GM12878 (cell line): ENCODE measurements around the gene MYO3B. TPM values are rescaled to one million over a fixed set of nuclear protein-coding genes. Genes with fewer than 3 reads are reported as not detected.

Experiments used
- ATAC-seq: fragments of 200-7000 bp; cut with Tn5 transposase; 3 replicates; pipeline ENCODE4 v1.9.1; 2020; ENCODE audit warnings: mild to moderate bottlenecking, moderate library complexity
- BruUV-seq: library from RNA; stranded (reverse); fragments of 400-500 nt; replicated peaks from 2 replicates; lab custom pipeline; 2021; lab: Mats Ljungman, UMichigan
- CTCF ChIA-PET: fragments of 300-600 bp; sonication (Branson Sonifier 250); formaldehyde crosslinking; extraction: SDS; loops from one replicate; lab custom pipeline; 2021; ENCODE audit warnings: inconsistent platforms; lab: Yijun Ruan, JAX
- POLR2A ChIA-PET: fragments of 350-600 bp; formaldehyde crosslinking; extraction: SDS; loops from one replicate; lab custom pipeline; 2021; ENCODE audit warnings: inconsistent platforms; lab: Charles Lee
- RAD21 ChIA-PET: fragments of 300-600 bp; sonication (Branson Sonifier 250); formaldehyde crosslinking; loops from one replicate; lab custom pipeline; 2023; ENCODE audit warnings: antibody characterized with exemption; ENCODE audit not compliant: unreplicated experiment; lab: Charles Lee
- SMC1A ChIA-PET: fragments of 300-600 bp; sonication (Branson Sonifier 250); formaldehyde crosslinking; loops from one replicate; lab custom pipeline; 2023; ENCODE audit not compliant: unreplicated experiment, uncharacterized antibody; lab: Charles Lee
- DNase-seq: peaks from one replicate; pipeline ENCODE4 v3.0.0-alpha.2; 2011; ENCODE audit warnings: low read depth, low spot score
- FAIRE-seq: peaks from 3 replicates; lab custom pipeline; 2011; peaks lifted over from hg19 to GRCh38; lab: Jason Lieb, UNC
- H2AFZ ChIP-seq: 2 replicates; pipeline ENCODE4 v1.6.0; 2011; ENCODE audit warnings: low read depth, low read length, control low read depth; ENCODE audit not compliant: control insufficient read depth
- H3K27ac ChIP-seq: 2 replicates; pipeline ENCODE4 v1.5.1; 2011; ENCODE audit warnings: control low read depth; ENCODE audit not compliant: control insufficient read depth, insufficient read depth
- H3K27me3 ChIP-seq, 2 experiments: replicated peaks in 1 of 2; 2 replicates each; pipeline versions ENCODE4 v1.6.0 to v1.6.1; 2011; ENCODE audit warnings: low read length in 1 of 2; ENCODE audit not compliant: control insufficient read depth in 2 of 2, insufficient read depth in 2 of 2
- H3K36me3 ChIP-seq, 2 experiments: 2 replicates each; pipeline ENCODE4 v1.5.1; 2011; ENCODE audit warnings: low read length in 1 of 2; ENCODE audit not compliant: control insufficient read depth in 2 of 2, insufficient read depth in 2 of 2
- H3K4me1 ChIP-seq: 2 replicates; pipeline ENCODE4 v1.6.1; 2011; ENCODE audit warnings: mild to moderate bottlenecking, low read length, moderate library complexity, mixed read lengths; ENCODE audit not compliant: control insufficient read depth, insufficient read depth
- H3K4me2 ChIP-seq: 2 replicates; pipeline ENCODE4 v1.6.0; 2011; ENCODE audit warnings: control low read depth; ENCODE audit not compliant: control insufficient read depth, insufficient read depth
- H3K4me3 ChIP-seq: fragments of 200-600 bp; sonication (generic); 2 replicates; pipeline ENCODE4 v1.5.1; 2016
- H3K79me2 ChIP-seq: 2 replicates; pipeline ENCODE4 v1.6.0; 2011; ENCODE audit warnings: low read length; ENCODE audit not compliant: control insufficient read depth, insufficient read depth
- H3K9ac ChIP-seq: 2 replicates; pipeline ENCODE4 v1.8.0; 2011; ENCODE audit warnings: low read length, control low read depth, mixed read lengths; ENCODE audit not compliant: control insufficient read depth, insufficient read depth
- H3K9me3 ChIP-seq: replicated peaks from 3 replicates; pipeline ENCODE4 v1.5.1; 2011; ENCODE audit warnings: mild to moderate bottlenecking, low read length; ENCODE audit not compliant: control insufficient read depth, insufficient read depth
- H4K20me1 ChIP-seq: 2 replicates; pipeline ENCODE4 v1.6.0; 2011; ENCODE audit not compliant: control insufficient read depth, insufficient read depth
- CHD2 ChIP-seq: IDR thresholded peaks from 2 replicates; pipeline ENCODE4 v1.6.1; 2011; ENCODE audit warnings: low read depth, low read length, improper control_type of control experiment, borderline replicate concordance
- DPF2 ChIP-seq: fragments of 450-650 bp; IDR thresholded peaks from 2 replicates; pipeline ENCODE4 v1.6.1; 2017; ENCODE audit warnings: mild to moderate bottlenecking
- HDAC6 ChIP-seq: fragments of 200-600 bp; sonication (generic); IDR thresholded peaks from one replicate; pipeline ENCODE4 v1.8.0; 2017; ENCODE audit warnings: antibody characterized with exemption; ENCODE audit not compliant: unreplicated experiment
- JUNB ChIP-seq: IDR thresholded peaks from 2 replicates; pipeline ENCODE4 v1.6.1; 2016; ENCODE audit warnings: antibody characterized with exemption, mild to moderate bottlenecking
- KLF5 ChIP-seq: fragments of 450-650 bp; IDR thresholded peaks from 2 replicates; pipeline ENCODE4 v1.6.1; 2014; ENCODE audit warnings: mild to moderate bottlenecking; ENCODE audit not compliant: partially characterized antibody
- MTA2 ChIP-seq: fragments of 450-650 bp; IDR thresholded peaks from 2 replicates; pipeline ENCODE4 v1.6.1; 2016; ENCODE audit warnings: low read depth, mild to moderate bottlenecking, moderate library complexity
- MYB ChIP-seq: fragments of 150-350 bp; IDR thresholded peaks from 2 replicates; pipeline ENCODE4 v1.6.1; 2014; ENCODE audit warnings: mild to moderate bottlenecking, low read depth, low read length, borderline replicate concordance
- NRF1 ChIP-seq: conservative IDR thresholded peaks from 2 replicates; pipeline ENCODE4 v1.6.1; 2011; ENCODE audit warnings: mild to moderate bottlenecking, low read depth, low read length, improper control_type of control experiment
- TARDBP ChIP-seq: IDR thresholded peaks from 2 replicates; pipeline ENCODE4 v1.6.1; 2016; ENCODE audit warnings: borderline replicate concordance
- TBL1XR1 ChIP-seq: IDR thresholded peaks from 2 replicates; pipeline ENCODE4 v1.6.1; 2012; ENCODE audit warnings: low read depth, low read length, improper control_type of control experiment
- ZNF274 ChIP-seq: IDR thresholded peaks from one replicate; pipeline ENCODE4 v1.8.0; 2011; ENCODE audit not compliant: insufficient read length, insufficient read depth
- WGBS: methylation state at CpG from one replicate; pipeline ENCODE4 v1.1.6; 2016; ENCODE audit warnings: low lambda C conversion rate; ENCODE audit not compliant: insufficient replicate concordance, insufficient coverage; ENCODE audit errors: missing lambda C conversion rate; 5-methylcytosine and 5-hydroxymethylcytosine counted together
- in situ Hi-C: fragments of 300-500 bp; cut with MboI; formaldehyde crosslinking; loops from 9 replicates; pipeline ENCODE4 v1.14.3; 2018; ENCODE audit warnings: mixed read lengths
- intact Hi-C: fragments of 100-400 bp; cut with micrococcal nuclease; formaldehyde crosslinking; loops from one replicate; pipeline ENCODE4 v1.14.2; 2022; ENCODE audit not compliant: unreplicated experiment
- polyA plus RNA-seq, 11 experiments: library from polyadenylated mRNA; depleted of rRNA in 4 of 11; unstranded in 6 of 11; stranded (reverse) in 5 of 11; fragments of >200 nt; fragmentation: Nextera tagmentation in 4 of 11; fragmentation: Illumina TruSeq in 1 of 11; extraction: Ambion mirVana in 4 of 11; extraction: Trizol in 1 of 11; gene quantifications; 1 replicate in 1 of 11; 2 replicates in 10 of 11; pipeline versions ENCODE4 v1.2.1 to v1.2.3, GENCODE V29; 2011 to 2016; ENCODE audit warnings: inconsistent platforms in 2 of 11, missing spikeins in 2 of 11, low read depth in 1 of 11
- total RNA-seq, 4 experiments: library from RNA; depleted of rRNA in 3 of 4; stranded (reverse); fragments of >200 nt in 3 of 4; fragmentation: Illumina TruSeq in 1 of 4; extraction: Trizol in 1 of 4; gene quantifications; 2 replicates each; pipeline versions ENCODE4 v1.2.1 to v1.2.3, GENCODE V29; 2013 to 2021

Gene MYO3B
- total and polyA plus RNA-seq, 10 of the 15 experiments (the other 5 are each of a cell fraction or from before 2014, with no cell fraction given), result 1.1 to 7.1 (median 2.1) TPM

DNA sequence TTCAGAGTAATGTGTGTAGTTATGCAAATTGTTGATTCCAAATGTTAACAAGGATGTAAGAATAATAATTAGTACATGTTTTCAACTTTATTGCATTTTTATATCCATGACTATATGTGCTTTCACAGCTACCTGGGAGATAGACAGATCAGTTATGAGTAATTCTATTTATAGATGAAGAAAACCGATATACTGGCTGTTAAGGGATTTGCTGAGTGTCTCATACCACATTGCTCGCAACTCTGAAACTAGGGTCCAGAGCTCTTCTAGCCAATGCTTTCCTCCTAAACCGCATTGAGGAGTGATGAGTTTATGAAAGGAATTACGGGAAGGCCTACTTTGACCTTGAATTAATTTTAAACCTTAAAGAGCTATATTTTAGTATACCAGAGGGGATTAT lies 202.3 kb downstream of the MYO3B start:
- no peaks in the 10 kb centered on the region for H4K20me1 ChIP-seq
- H3K4me3 ChIP-seq, result no peak overlapping the region
- ChIA-PET RAD21 (interaction anchor here (0.9 to 1.2 kb wide), 4 partner anchors 13 to 56 kb away, joined by 3 to 4 read pairs (median 3); no protein-coding TSS in a partner anchor), CTCF (interaction anchor here (0.5 to 6.2 kb wide), 14 partner anchors 9 to 446 kb away, joined by 3 to 45 read pairs (median 4); partner anchors contain the start of gene GAD1), SMC1A (interaction anchor here (0.9 to 2.6 kb wide), 12 partner anchors 9 to 432 kb away, joined by 3 to 9 read pairs (median 4); no protein-coding TSS in a partner anchor), POLR2A (no interaction called here)
- 30% methylated on average over 4 of the region's 4 CpGs for WGBS
- BruUV-seq, result no TSS peak
- no peaks in the 10 kb centered on the region for H3K9me3 ChIP-seq
- no peak overlapping the region for H3K9ac ChIP-seq
- H3K4me2 ChIP-seq, result no peak overlapping the region
- no peaks in the 10 kb centered on the region for H3K36me3 ChIP-seq
- no peak for DNase-seq
- ATAC-seq, result no peak
- in situ Hi-C loops, result no loop called here
- H3K27ac ChIP-seq, result no peak overlapping the region
- no peak for FAIRE-seq
- H3K4me1 ChIP-seq, result no peaks in the 10 kb centered on the region
- intact Hi-C loops, result no loop called here
- TF ChIP-seq TBL1XR1, result no peak
- TF ChIP-seq TARDBP, result no peak
- no peak for TF ChIP-seq NRF1
- TF ChIP-seq HDAC6, result no peak
- no peak for TF ChIP-seq DPF2
- TF ChIP-seq MYB, result no peak
- TF ChIP-seq KLF5, result no peak
- TF ChIP-seq JUNB, result no peak
- TF ChIP-seq CHD2, result no peak
- H3K79me2 ChIP-seq, result no peaks in the 10 kb centered on the region
- no peaks in the 10 kb centered on the region for H3K27me3 ChIP-seq
- no peak overlapping the region for H2AFZ ChIP-seq

DNA sequence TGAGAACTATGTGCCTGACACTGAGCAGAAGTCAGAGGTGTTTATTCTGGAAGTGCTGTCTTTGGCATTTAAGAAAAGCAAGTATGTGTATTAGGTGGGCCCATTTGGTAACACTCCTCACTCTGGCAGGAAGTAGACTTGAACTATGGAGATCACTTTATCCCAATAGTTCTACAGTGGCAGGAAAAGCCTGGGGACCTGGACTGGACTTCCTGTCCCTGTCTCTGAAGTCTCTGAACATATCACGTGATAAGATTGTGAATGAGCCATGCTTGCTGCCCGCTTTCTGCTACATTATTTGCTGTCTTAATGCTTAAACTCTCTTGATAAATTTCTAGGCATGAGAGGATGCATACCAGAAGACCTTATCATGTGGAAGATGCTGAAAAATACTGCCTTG lies 203.7 kb downstream of the MYO3B start:
- WGBS, result 28% methylated on average over 2 of the region's 2 CpGs
- in situ Hi-C loops (no loop called here), intact Hi-C loops (no loop called here)
- Histone ChIP-seq H4K20me1 (no peaks in the 10 kb centered on the region), H3K9me3 (no peaks in the 10 kb centered on the region), H3K4me3 (no peak overlapping the region), H3K27ac (no peak overlapping the region), H3K36me3 (no peaks in the 10 kb centered on the region), H3K9ac (no peak overlapping the region), H3K4me1 (no peaks in the 10 kb centered on the region), H3K79me2 (no peaks in the 10 kb centered on the region), H3K27me3 (no peaks in the 10 kb centered on the region), H2AFZ (no peak overlapping the region), H3K4me2 (no peak overlapping the region)
- SMC1A ChIA-PET, result interaction anchor here (0.8 to 2.3 kb wide), 4 partner anchors 10 to 930 kb away, joined by 3 to 10 read pairs (median 4); no protein-coding TSS in a partner anchor
- ATAC-seq, result no peak
- CTCF ChIA-PET, result interaction anchor here (1.1 to 5.5 kb wide), 5 partner anchors 9 to 145 kb away, joined by 3 to 40 read pairs (median 4); no protein-coding TSS in a partner anchor
- RAD21 ChIA-PET, result interaction anchor here (1.2 kb wide), 1 partner anchor 432 kb away, joined by 4 read pairs; no protein-coding TSS in a partner anchor
- no peak for FAIRE-seq
- POLR2A ChIA-PET, result no interaction called here
- TF ChIP-seq MTA2 (no peak), ZNF274 (no peak)
- BruUV-seq, result no TSS peak
- DNase-seq, result no peak
